Measurements from ENCODE around the gene SHLD1. TPM values are rescaled to one million over a fixed set of nuclear protein-coding genes. Genes with fewer than 3 reads are reported as not detected.

SHLD1 gene
- total and polyA plus RNA-seq, 2 donors (not counting 1 experiment from before 2014, with no cell fraction given): 3.3 to 4.2 TPM

DNA sequence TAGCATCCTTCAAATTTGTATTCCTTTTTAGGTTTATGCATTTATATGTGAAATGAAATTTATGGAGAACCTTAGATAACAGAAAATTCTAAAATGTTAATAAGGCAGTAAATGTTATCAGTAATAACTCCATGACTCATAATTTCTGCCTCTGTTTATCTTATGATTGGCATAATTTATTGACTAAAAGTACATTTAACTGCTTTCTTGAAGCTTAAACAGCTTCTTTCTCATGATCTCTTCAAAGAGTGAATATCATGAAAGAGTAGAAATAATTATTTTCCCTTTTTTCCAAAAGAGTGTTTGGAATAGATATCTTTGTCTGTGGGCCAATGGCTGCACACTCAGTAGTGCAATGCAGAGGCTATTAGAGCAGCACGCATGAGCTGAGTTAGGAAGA lies 91.3 kb downstream of the SHLD1 start:
- H3K4me3 ChIP-seq (replicated peaks in 1 of 4; ENCODE audit: control extremely low read depth in 1 of 4, insufficient read depth in 1 of 4, low read depth in 3 of 4, low read length in 4 of 4): no peak overlapping the region
- TF ChIP-seq EZH2 (IDR thresholded peaks at IDR 0.05; ENCODE audit: low read length, missing control alignments): no peak
- TF ChIP-seq, protein P1, sequence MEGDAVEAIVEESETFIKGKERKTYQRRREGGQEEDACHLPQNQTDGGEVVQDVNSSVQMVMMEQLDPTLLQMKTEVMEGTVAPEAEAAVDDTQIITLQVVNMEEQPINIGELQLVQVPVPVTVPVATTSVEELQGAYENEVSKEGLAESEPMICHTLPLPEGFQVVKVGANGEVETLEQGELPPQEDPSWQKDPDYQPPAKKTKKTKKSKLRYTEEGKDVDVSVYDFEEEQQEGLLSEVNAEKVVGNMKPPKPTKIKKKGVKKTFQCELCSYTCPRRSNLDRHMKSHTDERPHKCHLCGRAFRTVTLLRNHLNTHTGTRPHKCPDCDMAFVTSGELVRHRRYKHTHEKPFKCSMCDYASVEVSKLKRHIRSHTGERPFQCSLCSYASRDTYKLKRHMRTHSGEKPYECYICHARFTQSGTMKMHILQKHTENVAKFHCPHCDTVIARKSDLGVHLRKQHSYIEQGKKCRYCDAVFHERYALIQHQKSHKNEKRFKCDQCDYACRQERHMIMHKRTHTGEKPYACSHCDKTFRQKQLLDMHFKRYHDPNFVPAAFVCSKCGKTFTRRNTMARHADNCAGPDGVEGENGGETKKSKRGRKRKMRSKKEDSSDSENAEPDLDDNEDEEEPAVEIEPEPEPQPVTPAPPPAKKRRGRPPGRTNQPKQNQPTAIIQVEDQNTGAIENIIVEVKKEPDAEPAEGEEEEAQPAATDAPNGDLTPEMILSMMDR (conservative IDR thresholded peaks at IDR 0.05 in 1 of 2, IDR thresholded peaks at IDR 0.05 in 1 of 2; ENCODE audit: low read depth in 1 of 2, low read length in 2 of 2): no peak
- no peaks in the 10 kb centered on the region for H3K9me3 ChIP-seq (ENCODE audit: control insufficient read depth, insufficient read depth, low read depth, low read length)
- no peak overlapping the region for H3K27ac ChIP-seq (ENCODE audit: insufficient read depth, low read length)
- no peaks in the 10 kb centered on the region for H3K4me1 ChIP-seq (ENCODE audit: control insufficient read depth, extremely low read depth, insufficient read depth, low read length)
- no peak for DNase-seq (ENCODE audit: low read depth in 2 of 2)
- H3K9ac ChIP-seq (ENCODE audit: insufficient read depth, low read length): no peak overlapping the region
- H3K79me2 ChIP-seq (ENCODE audit: control insufficient read depth, insufficient read depth, low read length): no peaks in the 10 kb centered on the region
- H3K4me2 ChIP-seq (ENCODE audit: extremely low read depth, insufficient read depth, low read length): no peak overlapping the region
- H2AFZ ChIP-seq (ENCODE audit: low read length): no peak overlapping the region
- no peaks in the 10 kb centered on the region for H4K20me1 ChIP-seq (ENCODE audit: control insufficient read depth, extremely low read depth, insufficient read depth, low read length)
- H3K36me3 ChIP-seq (ENCODE audit: control insufficient read depth, insufficient read depth, low read length): no peaks in the 10 kb centered on the region
- no peaks in the 10 kb centered on the region for H3K27me3 ChIP-seq (ENCODE audit: control insufficient read depth, insufficient read depth, low read length)

DNA sequence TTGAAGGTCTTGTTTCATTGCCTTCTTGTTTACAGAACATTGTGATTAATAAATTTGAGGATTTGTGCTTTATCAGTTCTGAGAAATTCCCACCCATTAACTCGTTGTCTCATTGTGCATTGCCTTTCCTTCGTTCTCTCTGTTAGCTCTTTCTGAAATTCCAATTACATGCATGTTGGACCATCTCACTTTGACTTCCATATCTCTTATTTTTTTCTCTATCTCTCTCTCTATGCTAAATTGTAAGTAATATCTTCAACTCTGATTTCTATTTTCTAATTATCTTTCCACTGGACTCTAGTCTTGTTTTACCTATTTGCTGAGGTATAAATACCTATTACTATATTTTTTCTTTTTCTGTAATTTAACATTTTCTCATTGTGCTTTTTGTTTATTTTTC lies 92.3 kb downstream of the SHLD1 start:
- no peak overlapping the region for H2AFZ ChIP-seq (ENCODE audit: low read length)
- no peak overlapping the region for H3K4me3 ChIP-seq (replicated peaks in 1 of 4; ENCODE audit: control extremely low read depth in 1 of 4, insufficient read depth in 1 of 4, low read depth in 3 of 4, low read length in 4 of 4)
- H3K36me3 ChIP-seq (ENCODE audit: control insufficient read depth, insufficient read depth, low read length): no peaks in the 10 kb centered on the region
- H4K20me1 ChIP-seq (ENCODE audit: control insufficient read depth, extremely low read depth, insufficient read depth, low read length): no peaks in the 10 kb centered on the region
- no peak for DNase-seq (ENCODE audit: low read depth in 2 of 2)
- H3K9ac ChIP-seq (ENCODE audit: insufficient read depth, low read length): no peak overlapping the region
- H3K79me2 ChIP-seq (ENCODE audit: control insufficient read depth, insufficient read depth, low read length): no peaks in the 10 kb centered on the region
- no peak for TF ChIP-seq EZH2 (IDR thresholded peaks at IDR 0.05; ENCODE audit: low read length, missing control alignments)
- TF ChIP-seq, protein P1 (conservative IDR thresholded peaks at IDR 0.05 in 1 of 2, IDR thresholded peaks at IDR 0.05 in 1 of 2; ENCODE audit: low read depth in 1 of 2, low read length in 2 of 2): no peak
- no peak overlapping the region for H3K27ac ChIP-seq (ENCODE audit: insufficient read depth, low read length)
- no peaks in the 10 kb centered on the region for H3K27me3 ChIP-seq (ENCODE audit: control insufficient read depth, insufficient read depth, low read length)
- H3K4me1 ChIP-seq (ENCODE audit: control insufficient read depth, extremely low read depth, insufficient read depth, low read length): no peaks in the 10 kb centered on the region
- no peak overlapping the region for H3K4me2 ChIP-seq (ENCODE audit: extremely low read depth, insufficient read depth, low read length)
- no peaks in the 10 kb centered on the region for H3K9me3 ChIP-seq (ENCODE audit: control insufficient read depth, insufficient read depth, low read depth, low read length)

DNA sequence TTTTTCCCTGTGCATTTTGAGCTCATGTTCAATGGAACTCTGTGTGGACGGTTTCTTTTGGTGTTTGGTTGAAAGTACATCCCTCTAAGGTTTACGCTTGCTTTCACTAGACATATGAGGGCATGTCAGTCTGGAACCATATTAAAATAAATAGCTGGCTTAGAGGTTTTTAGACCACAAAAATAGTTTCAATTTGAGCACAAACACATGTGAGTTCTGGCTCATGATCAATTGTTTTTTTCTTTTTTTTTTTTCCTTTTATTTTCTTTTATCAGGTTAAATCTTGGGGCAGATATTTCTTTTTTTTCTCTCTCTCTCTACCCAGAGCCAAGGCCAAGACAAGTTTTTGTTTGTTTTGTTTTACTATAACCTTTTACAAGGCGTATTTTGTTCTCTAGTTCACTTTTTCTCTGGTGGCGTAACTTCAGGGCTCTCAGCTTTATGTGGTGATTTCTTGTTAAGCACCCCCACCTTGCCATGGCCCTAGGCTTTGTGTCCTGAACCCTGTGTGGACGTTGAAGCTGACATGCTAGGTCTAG lies 92.9 kb downstream of the SHLD1 start:
- no peaks in the 10 kb centered on the region for H4K20me1 ChIP-seq (ENCODE audit: control insufficient read depth, extremely low read depth, insufficient read depth, low read length)
- no peaks in the 10 kb centered on the region for H3K36me3 ChIP-seq (ENCODE audit: control insufficient read depth, insufficient read depth, low read length)
- no peak overlapping the region for H2AFZ ChIP-seq (ENCODE audit: low read length)
- peak; percentile 17 to 42 for DNase-seq (ENCODE audit: low read depth in 2 of 2)
- H3K4me3 ChIP-seq (replicated peaks in 1 of 4; ENCODE audit: control extremely low read depth in 1 of 4, insufficient read depth in 1 of 4, low read depth in 3 of 4, low read length in 4 of 4): no peak overlapping the region
- H3K4me2 ChIP-seq (ENCODE audit: extremely low read depth, insufficient read depth, low read length): no peak overlapping the region
- H3K79me2 ChIP-seq (ENCODE audit: control insufficient read depth, insufficient read depth, low read length): no peaks in the 10 kb centered on the region
- TF ChIP-seq EZH2 (IDR thresholded peaks at IDR 0.05; ENCODE audit: low read length, missing control alignments): no peak
- TF ChIP-seq, protein P1 (conservative IDR thresholded peaks at IDR 0.05 in 1 of 2, IDR thresholded peaks at IDR 0.05 in 1 of 2; ENCODE audit: low read depth in 1 of 2, low read length in 2 of 2): no peak
- H3K27ac ChIP-seq (ENCODE audit: insufficient read depth, low read length): no peak overlapping the region
- no peaks in the 10 kb centered on the region for H3K27me3 ChIP-seq (ENCODE audit: control insufficient read depth, insufficient read depth, low read length)
- H3K9ac ChIP-seq (ENCODE audit: insufficient read depth, low read length): no peak overlapping the region
- no peaks in the 10 kb centered on the region for H3K4me1 ChIP-seq (ENCODE audit: control insufficient read depth, extremely low read depth, insufficient read depth, low read length)
- H3K9me3 ChIP-seq (ENCODE audit: control insufficient read depth, insufficient read depth, low read depth, low read length): no peaks in the 10 kb centered on the region
